Sigmoid colon (tissue), 7 donors: ENCODE results near the gene TCF7. TPM values are rescaled to one million over a fixed set of nuclear protein-coding genes. Genes with fewer than 3 reads are reported as not detected.

ENCODE experiments used
- DNase-seq: peaks from one replicate; pipeline ENCODE4 v3.0.0-alpha.2; 2019
- H3K27ac ChIP-seq, 4 donors: fragments of 200-600 bp; sonication (generic); one replicate each; pipeline ENCODE4 v1.5.1; 2016 to 2019; ENCODE audit warnings: mild to moderate bottlenecking in 1 of 4
- H3K27me3 ChIP-seq, 3 donors: fragments of 200-600 bp; sonication (generic); one replicate each; pipeline ENCODE4 v1.5.1; 2019; ENCODE audit warnings: mild to moderate bottlenecking in 1 of 3
- H3K36me3 ChIP-seq, 4 donors: fragments of 200-600 bp; sonication (generic); one replicate each; pipeline ENCODE4 v1.5.1; 2016 to 2019
- H3K4me1 ChIP-seq, 4 donors: fragments of 200-600 bp; sonication (generic); one replicate each; pipeline ENCODE4 v1.5.1; 2017 to 2019
- H3K4me3 ChIP-seq, 4 donors: fragments of 200-600 bp; sonication (generic); one replicate each; pipeline ENCODE4 v1.5.1; 2017 to 2019; ENCODE audit warnings: mild to moderate bottlenecking in 2 of 4, moderate library complexity in 1 of 4
- H3K9me3 ChIP-seq, 4 donors: fragments of 200-600 bp in 3 of 4; sonication (generic) in 3 of 4; one replicate each; pipeline versions ENCODE4 v1.5.1 to v1.6.1; 2013 to 2019
- EP300 ChIP-seq, 4 donors: sonication (generic); formaldehyde crosslinking; IDR thresholded peaks; one replicate each; pipeline ENCODE4 v1.6.1; 2017; ENCODE audit warnings: antibody characterized with exemption in 4 of 4
- POLR2A ChIP-seq, 2 donors: fragments of 450-650 bp; IDR thresholded peaks; one replicate each; pipeline ENCODE4 v1.6.1; 2016; ENCODE audit warnings: antibody characterized with exemption in 2 of 2, mild to moderate bottlenecking in 2 of 2, moderate library complexity in 2 of 2
- POLR2AphosphoS5 ChIP-seq, 4 donors: sonication (generic); formaldehyde crosslinking; IDR thresholded peaks; one replicate each; pipeline ENCODE4 v1.6.1; 2017; ENCODE audit warnings: antibody characterized with exemption in 4 of 4
- WGBS, 2 donors: extraction: QIAGEN DNeasy Blood & Tissue Kit; methylation state at CpG; one replicate each; pipeline ENCODE4 v1.1.7; 2013; 5-methylcytosine and 5-hydroxymethylcytosine counted together
- intact Hi-C: fragments of 100-400 bp; cut with DNase I; formaldehyde crosslinking; loops from one replicate; pipeline ENCODE4 v1.15.1; 2023
- polyA plus RNA-seq, 3 donors: library from polyadenylated mRNA; stranded (reverse); fragments of 200-250 nt; gene quantifications; one replicate each; pipeline ENCODE4 v1.2.3, GENCODE V29; 2013
- total RNA-seq, 4 donors: library from RNA; depleted of rRNA; stranded (reverse); fragments of >200 nt; gene quantifications; one replicate each; pipeline ENCODE4 v1.1.0, GENCODE V29; 2016
- TF ChIP-seq, protein P1 (sequence below), 4 experiments: fragments of 450-650 bp in 3 of 4; fragments of 200-600 bp in 1 of 4; IDR thresholded peaks; one replicate each; pipeline ENCODE4 v1.5.1; 2016 to 2019; ENCODE audit warnings: antibody characterized with exemption in 4 of 4, mild to moderate bottlenecking in 3 of 4, moderate library complexity in 2 of 4
- donor health status: healthy with polysubstance abuse.
- donor health status: Bipolar disorder and iron deficiency.
- donor health status: healthy.

Gene TCF7
- total and polyA plus RNA-seq, 7 donors: 0.36 to 38.4 (median 1.5) TPM

DNA sequence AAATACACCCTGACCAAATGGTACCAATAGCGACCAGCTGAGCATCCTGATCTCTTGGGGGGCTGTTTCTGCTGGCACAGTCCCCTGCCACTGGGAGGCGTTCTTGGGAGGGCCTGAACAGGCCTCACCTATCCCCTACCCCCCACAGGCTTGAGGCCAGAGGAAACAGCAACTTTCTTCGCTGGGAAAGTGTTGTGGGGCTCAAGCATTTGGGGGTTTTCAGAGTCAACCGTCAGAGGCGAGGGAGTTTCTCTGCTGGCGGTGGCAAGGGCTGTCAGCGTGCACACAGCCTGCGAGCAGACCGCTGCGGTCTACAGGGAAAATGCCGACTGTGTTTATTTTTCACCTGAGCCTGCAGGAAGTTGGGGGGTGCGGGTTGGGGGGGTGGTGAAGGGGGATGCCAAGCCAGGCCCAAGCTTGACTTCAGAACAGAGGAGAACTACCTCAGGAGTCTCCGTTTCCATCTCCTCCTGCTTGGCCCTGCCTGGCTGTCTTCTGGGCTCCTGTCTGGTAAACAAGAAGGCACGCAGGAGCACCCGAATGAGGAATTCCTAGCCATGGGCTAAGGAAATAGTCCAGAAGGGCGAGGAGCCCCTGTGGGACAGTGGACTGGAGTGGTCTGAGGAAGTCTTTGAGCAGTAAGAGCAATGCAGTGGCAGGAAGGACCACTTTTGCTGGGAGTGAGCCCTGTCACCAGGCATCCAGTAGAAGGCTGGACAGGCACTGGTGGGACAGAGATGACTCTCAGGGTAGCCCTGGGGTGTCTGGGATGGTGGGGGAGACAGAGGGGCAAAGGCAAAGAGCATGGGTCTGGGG lies 18.1 kb downstream of the TCF7 start:
- TF ChIP-seq, protein P1, sequence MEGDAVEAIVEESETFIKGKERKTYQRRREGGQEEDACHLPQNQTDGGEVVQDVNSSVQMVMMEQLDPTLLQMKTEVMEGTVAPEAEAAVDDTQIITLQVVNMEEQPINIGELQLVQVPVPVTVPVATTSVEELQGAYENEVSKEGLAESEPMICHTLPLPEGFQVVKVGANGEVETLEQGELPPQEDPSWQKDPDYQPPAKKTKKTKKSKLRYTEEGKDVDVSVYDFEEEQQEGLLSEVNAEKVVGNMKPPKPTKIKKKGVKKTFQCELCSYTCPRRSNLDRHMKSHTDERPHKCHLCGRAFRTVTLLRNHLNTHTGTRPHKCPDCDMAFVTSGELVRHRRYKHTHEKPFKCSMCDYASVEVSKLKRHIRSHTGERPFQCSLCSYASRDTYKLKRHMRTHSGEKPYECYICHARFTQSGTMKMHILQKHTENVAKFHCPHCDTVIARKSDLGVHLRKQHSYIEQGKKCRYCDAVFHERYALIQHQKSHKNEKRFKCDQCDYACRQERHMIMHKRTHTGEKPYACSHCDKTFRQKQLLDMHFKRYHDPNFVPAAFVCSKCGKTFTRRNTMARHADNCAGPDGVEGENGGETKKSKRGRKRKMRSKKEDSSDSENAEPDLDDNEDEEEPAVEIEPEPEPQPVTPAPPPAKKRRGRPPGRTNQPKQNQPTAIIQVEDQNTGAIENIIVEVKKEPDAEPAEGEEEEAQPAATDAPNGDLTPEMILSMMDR (IDR thresholded peaks at IDR 0.05): no peak
- TF ChIP-seq POLR2AphosphoS5 (IDR thresholded peaks at IDR 0.05): no peak
- TF ChIP-seq EP300 (IDR thresholded peaks at IDR 0.05): no peak
- TF ChIP-seq POLR2A (IDR thresholded peaks at IDR 0.05): no peak

DNA sequence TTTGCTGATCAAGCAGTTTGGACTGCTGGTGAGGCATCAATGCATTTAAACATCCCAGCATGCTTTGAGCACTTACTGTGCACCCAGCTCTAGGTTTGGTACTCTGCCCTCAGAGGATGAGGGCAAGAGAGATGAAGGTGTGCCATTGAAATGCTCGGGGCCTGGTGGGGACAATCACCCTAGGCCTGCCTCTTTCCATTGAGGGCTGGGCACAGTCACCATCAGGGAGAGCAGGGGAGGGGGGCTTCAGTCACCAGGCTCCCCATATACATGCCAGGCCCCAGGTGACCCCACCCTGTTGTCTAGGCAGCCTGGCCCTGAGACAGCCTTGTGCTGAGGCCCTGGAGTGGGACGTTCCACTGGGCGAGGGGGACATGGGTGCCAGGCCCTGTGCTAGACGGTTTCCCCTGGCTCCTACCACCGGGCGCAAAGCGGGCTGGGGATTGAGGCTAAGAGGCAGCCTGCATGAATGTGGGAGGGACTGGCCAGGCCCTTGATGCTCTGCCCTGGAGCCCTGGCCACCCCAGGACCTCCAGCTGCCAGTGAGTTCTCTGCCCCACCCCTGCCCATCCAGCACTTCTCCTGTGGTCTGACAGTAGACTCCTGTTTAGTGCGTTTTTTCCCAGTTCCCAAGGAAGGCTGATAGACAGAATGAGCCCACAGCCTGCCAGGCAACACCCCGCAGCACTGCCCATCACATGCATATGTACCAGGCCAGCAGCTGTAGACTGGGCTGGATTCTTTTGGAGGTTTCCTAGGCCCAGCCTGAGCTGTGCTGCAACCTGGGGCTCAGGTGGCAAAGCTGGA lies 18.9 kb downstream of the TCF7 start:
- intact Hi-C loops: no loop called here
- H3K36me3 ChIP-seq: peaks cover 0 to 64% (median 5%) of the 10 kb centered on the region in 4 donors
- TF ChIP-seq, protein P1 (IDR thresholded peaks at IDR 0.05): no peak
- no peak for TF ChIP-seq POLR2A (IDR thresholded peaks at IDR 0.05)
- H3K9me3 ChIP-seq: no peaks in the 10 kb centered on the region
- 81 to 92% methylated on average over 9 of the region's 9 CpGs for WGBS, 2 donors
- no peaks in the 10 kb centered on the region for H3K27me3 ChIP-seq
- DNase-seq: peak; percentile 50
- H3K27ac ChIP-seq: no peak overlapping the region
- no peak overlapping the region for H3K4me3 ChIP-seq
- H3K4me1 ChIP-seq: no peaks in the 10 kb centered on the region

More for the DNA sequence above, 18.1 kb downstream of the TCF7 start:
- peak; percentile 37 for DNase-seq
- H3K4me3 ChIP-seq: no peak overlapping the region
- H3K4me1 ChIP-seq: no peaks in the 10 kb centered on the region
- intact Hi-C loops: no loop called here
- H3K27ac ChIP-seq: no peak overlapping the region
- WGBS, 2 donors: 53 to 80% methylated on average over 16 of the region's 16 CpGs
- no peaks in the 10 kb centered on the region for H3K9me3 ChIP-seq
- H3K27me3 ChIP-seq: no peaks in the 10 kb centered on the region
- H3K36me3 ChIP-seq: peaks cover 0 to 65% (median 5%) of the 10 kb centered on the region in 4 donors

DNA sequence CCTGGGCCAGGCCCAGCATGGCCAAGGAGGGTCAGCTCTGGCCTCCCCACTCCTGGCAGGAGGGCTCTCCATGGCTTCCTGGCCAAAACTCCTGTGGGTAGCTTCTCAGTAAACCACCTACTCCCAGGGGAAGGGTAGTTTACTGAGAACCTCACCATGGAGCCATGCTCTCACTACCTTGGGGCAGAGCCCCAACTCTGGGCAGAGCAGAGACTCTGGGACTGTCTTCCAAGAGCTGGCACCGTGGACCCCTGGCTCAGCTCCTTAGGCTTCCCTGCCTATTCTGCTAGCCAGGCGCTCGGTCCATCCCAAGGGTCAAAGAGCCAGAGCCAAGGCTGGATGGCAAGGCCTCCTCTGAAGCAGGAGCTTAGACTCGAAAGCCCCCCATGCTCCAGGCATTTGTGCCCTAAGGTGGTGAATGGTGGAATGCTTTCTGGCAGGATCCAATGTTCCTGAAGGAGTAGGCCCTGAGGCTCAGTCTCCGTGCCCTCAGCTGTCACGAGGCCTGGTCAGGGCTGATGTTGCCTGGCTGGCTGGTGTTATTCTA lies 19.6 kb downstream of the TCF7 start:
- intact Hi-C loops: no loop called here
- H3K36me3 ChIP-seq: peaks cover 0 to 60% (median 5%) of the 10 kb centered on the region in 4 donors
- peak; percentile 61 for DNase-seq
- WGBS, 2 donors: 92 to 96% methylated on average over 6 of the region's 6 CpGs
- TF ChIP-seq POLR2A (IDR thresholded peaks at IDR 0.05) (no peak), EP300 (IDR thresholded peaks at IDR 0.05) (no peak), POLR2AphosphoS5 (IDR thresholded peaks at IDR 0.05) (no peak)
- TF ChIP-seq, protein P1 (IDR thresholded peaks at IDR 0.05): no peak
- no peak overlapping the region for H3K27ac ChIP-seq
- no peaks in the 10 kb centered on the region for H3K4me1 ChIP-seq
- H3K9me3 ChIP-seq: no peaks in the 10 kb centered on the region
- no peaks in the 10 kb centered on the region for H3K27me3 ChIP-seq
- H3K4me3 ChIP-seq: no peak overlapping the region

DNA sequence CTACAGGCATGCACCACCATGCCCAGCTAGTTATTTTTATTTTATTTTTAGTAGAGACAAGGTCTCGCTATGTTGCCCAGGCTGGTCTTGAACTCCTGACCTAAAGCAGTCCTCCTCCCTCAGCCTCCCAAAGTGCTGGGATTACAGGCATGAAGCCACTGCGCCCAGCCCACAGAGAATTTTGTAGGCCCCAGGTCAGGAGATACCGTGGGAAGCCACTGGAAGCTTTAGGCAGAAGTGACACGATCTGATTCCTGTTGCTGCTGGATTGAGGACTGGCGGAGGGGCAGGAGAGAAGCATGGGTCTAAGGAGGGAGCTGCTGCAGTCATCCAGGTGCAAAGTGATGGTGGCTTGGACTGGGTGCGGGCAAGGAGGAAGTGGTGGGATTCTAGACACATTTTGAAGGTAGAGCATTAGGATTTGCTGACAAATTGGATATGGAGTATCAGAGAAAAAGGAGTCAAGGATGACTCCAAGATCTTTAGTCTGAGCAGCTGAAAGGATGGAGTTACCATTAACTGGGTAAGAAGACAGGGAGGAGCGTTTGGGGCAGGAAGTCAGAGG lies 20.7 kb downstream of the TCF7 start:
- WGBS, 2 donors: 89 to 95% methylated on average over 7 of the region's 7 CpGs
- Histone ChIP-seq H3K4me1 (peaks cover 0 to 3% (median 0%) of the 10 kb centered on the region in 4 donors), H3K9me3 (no peaks in the 10 kb centered on the region), H3K27ac (no peak overlapping the region), H3K27me3 (no peaks in the 10 kb centered on the region), H3K36me3 (peaks cover 0 to 62% (median 5%) of the 10 kb centered on the region in 4 donors), H3K4me3 (no peak overlapping the region)
- TF ChIP-seq POLR2A (IDR thresholded peaks at IDR 0.05): no peak
- TF ChIP-seq POLR2AphosphoS5 (IDR thresholded peaks at IDR 0.05): no peak
- TF ChIP-seq, protein P1 (IDR thresholded peaks at IDR 0.05): no peak
- TF ChIP-seq EP300 (IDR thresholded peaks at IDR 0.05): no peak
- peak; percentile 11 for DNase-seq
- intact Hi-C loops: no loop called here
